Endothelial cell of umbilical vein (primary cell): ENCODE results near the gene MTERF1. TPM values are rescaled to one million over a fixed set of nuclear protein-coding genes. Genes with fewer than 3 reads are reported as not detected.

Source experiments
- BruUV-seq: library from RNA; stranded (reverse); fragments of 400-500 nt; replicated peaks from 2 replicates; lab custom pipeline; 2021; lab: Mats Ljungman, UMichigan
- CTCF ChIA-PET: fragments of 300-600, 350-600 bp; sonication (Branson Sonifier 250); formaldehyde crosslinking; loops from one replicate; lab custom pipeline; 2021; ENCODE audit warnings: antibody characterized with exemption, inconsistent platforms; lab: Charles Lee
- POLR2A ChIA-PET: fragments of 300-600, 350-600 bp; sonication (Branson Sonifier 250); formaldehyde crosslinking; loops from one replicate; lab custom pipeline; 2021; ENCODE audit warnings: antibody characterized with exemption, inconsistent platforms; lab: Charles Lee
- DNase-seq: peaks from one replicate; pipeline ENCODE4 v3.0.0-alpha.2; 2011; ENCODE audit warnings: low read depth, low spot score
- FAIRE-seq: peaks from 2 replicates; lab custom pipeline; 2011; peaks lifted over from hg19 to GRCh38; lab: Jason Lieb, UNC
- H2AFZ ChIP-seq: 2 replicates; pipeline ENCODE4 v1.6.0; 2012; ENCODE audit warnings: low read depth, low read length, control low read depth, inconsistent platforms
- H3K27ac ChIP-seq: 2 replicates; pipeline ENCODE4 v1.5.1; 2011; ENCODE audit warnings: low read depth, mild to moderate bottlenecking, control low read depth, low read length, moderate library complexity; ENCODE audit not compliant: insufficient read depth
- H3K27me3 ChIP-seq, 2 experiments: 2 replicates each; pipeline versions ENCODE4 v1.6.0 to v1.6.1; 2011; ENCODE audit warnings: low read length in 2 of 2, mixed read lengths in 1 of 2; ENCODE audit not compliant: control insufficient read depth in 2 of 2, insufficient read depth in 2 of 2
- H3K36me3 ChIP-seq, 2 experiments: 2 replicates in 1 of 2; 3 replicates in 1 of 2; pipeline ENCODE4 v1.5.1; 2011; ENCODE audit warnings: low read length in 2 of 2, mild to moderate bottlenecking in 1 of 2, moderate library complexity in 1 of 2; ENCODE audit not compliant: control insufficient read depth in 2 of 2, insufficient read depth in 2 of 2; ENCODE audit errors: extremely low read depth in 1 of 2
- H3K4me1 ChIP-seq: 3 replicates; pipeline ENCODE4 v1.5.1; 2011; ENCODE audit warnings: mild to moderate bottlenecking, low read length; ENCODE audit not compliant: control insufficient read depth, insufficient read depth; ENCODE audit errors: extremely low read depth
- H3K4me2 ChIP-seq: 2 replicates; pipeline ENCODE4 v1.6.1; 2011; ENCODE audit warnings: low read length, control low read depth, mixed read lengths; ENCODE audit not compliant: insufficient read depth
- H3K4me3 ChIP-seq, 3 experiments: fragments of 200-600 bp in 1 of 3; sonication (generic), shearing (Covaris generic) in 1 of 3; replicated peaks in 1 of 3; 2 replicates each; pipeline ENCODE4 v1.5.1; 2011 to 2016; ENCODE audit warnings: control low read depth in 3 of 3, low read length in 3 of 3, mild to moderate bottlenecking in 2 of 3, inconsistent platforms in 1 of 3, low read depth in 1 of 3, moderate library complexity in 1 of 3; ENCODE audit not compliant: insufficient read depth in 1 of 3
- H3K79me2 ChIP-seq: 2 replicates; pipeline ENCODE4 v1.6.0; 2012; ENCODE audit warnings: low read length, inconsistent platforms; ENCODE audit not compliant: control insufficient read depth, insufficient read depth
- H3K9ac ChIP-seq: replicated peaks from 2 replicates; pipeline ENCODE3; 2011; ENCODE audit warnings: low read length, control low read depth; ENCODE audit not compliant: insufficient read depth; ENCODE audit errors: extremely low read depth
- H3K9me1 ChIP-seq: replicated peaks from 3 replicates; pipeline ENCODE4 v1.6.0; 2011; ENCODE audit warnings: mild to moderate bottlenecking, low read length; ENCODE audit not compliant: control insufficient read depth, insufficient read depth; ENCODE audit errors: extremely low read depth
- H3K9me3 ChIP-seq: replicated peaks from 2 replicates; pipeline ENCODE4 v1.5.1; 2012; ENCODE audit warnings: low read length, inconsistent platforms; ENCODE audit not compliant: control insufficient read depth, insufficient read depth
- H4K20me1 ChIP-seq: replicated peaks from 2 replicates; pipeline ENCODE3; 2011; ENCODE audit warnings: mild to moderate bottlenecking, low read length; ENCODE audit not compliant: control insufficient read depth, insufficient read depth; ENCODE audit errors: extremely low read depth
- EZH2 ChIP-seq: IDR thresholded peaks from 2 replicates; pipeline ENCODE4 v1.6.1; 2012; ENCODE audit warnings: borderline replicate concordance, low read depth, mild to moderate bottlenecking, moderate library complexity, low read length, inconsistent platforms; ENCODE audit not compliant: severe bottlenecking
- FOS ChIP-seq: IDR thresholded peaks from 2 replicates; pipeline ENCODE4 v1.6.1; 2011; ENCODE audit warnings: mild to moderate bottlenecking, low read length, moderate library complexity, borderline replicate concordance; ENCODE audit not compliant: insufficient read depth
- GATA2 ChIP-seq: IDR thresholded peaks from 2 replicates; pipeline ENCODE4 v1.7.0; 2011; ENCODE audit warnings: low read depth, mild to moderate bottlenecking, moderate library complexity, mixed read lengths, low read length; ENCODE audit not compliant: insufficient read length, insufficient read depth
- JUN ChIP-seq: IDR thresholded peaks from 2 replicates; pipeline ENCODE4 v1.6.1; 2011; ENCODE audit warnings: borderline replicate concordance, low read depth; ENCODE audit not compliant: insufficient read length, insufficient read depth
- MAX ChIP-seq: IDR thresholded peaks from 2 replicates; pipeline ENCODE4 v1.6.1; 2011; ENCODE audit not compliant: insufficient read depth, insufficient read length
- MYC ChIP-seq: IDR thresholded peaks from one replicate; pipeline ENCODE4 v1.6.1; 2011; ENCODE audit warnings: mild to moderate bottlenecking, low read depth, low read length
- POLR2A ChIP-seq: IDR thresholded peaks from 2 replicates; pipeline ENCODE4 v1.6.1; 2012; ENCODE audit warnings: low read depth, mild to moderate bottlenecking, control low read depth, low read length
- POLR2AphosphoS5 ChIP-seq: IDR thresholded peaks from 2 replicates; pipeline ENCODE4 v1.6.1; 2012; ENCODE audit warnings: low read depth, mild to moderate bottlenecking, control low read depth, low read length, moderate library complexity; ENCODE audit not compliant: insufficient read depth
- dilution Hi-C: fragments of 300-500 bp; cut with MboI; formaldehyde crosslinking; loops from one replicate; pipeline ENCODE4 v1.15.0; 2019; ENCODE audit warnings: low sequenced_read_pairs; ENCODE audit not compliant: extremely low pct_ligation_motif_present
- intact Hi-C: fragments of 100-400 bp; cut with micrococcal nuclease; formaldehyde crosslinking; loops from one replicate; pipeline ENCODE4 v1.10.0; 2022
- polyA plus RNA-seq, 4 experiments: library from polyadenylated mRNA; depleted of rRNA in 3 of 4; stranded (reverse) in 3 of 4; unstranded in 1 of 4; fragments of >200 nt; gene quantifications; 2 replicates each; pipeline versions ENCODE4 v1.2.1 to v1.2.3, GENCODE V29; 2011 to 2012; ENCODE audit warnings: missing spikeins in 1 of 4
- total RNA-seq: library from RNA; stranded (reverse); gene quantifications from 2 replicates; pipeline ENCODE4 v1.2.3, GENCODE V29; 2021
- TF ChIP-seq, protein P1 (sequence below), 2 donors: IDR thresholded peaks; 1 replicate in 1 of 2; 2 replicates in 1 of 2; pipeline ENCODE4 v1.5.1; 2011; ENCODE audit warnings: low read length in 2 of 2, mild to moderate bottlenecking in 2 of 2, moderate library complexity in 2 of 2, control low read depth in 1 of 2, inconsistent platforms in 1 of 2, low read depth in 1 of 2; ENCODE audit not compliant: insufficient read depth in 1 of 2; ENCODE audit errors: extremely low read depth in 1 of 2

MTERF1 gene
- total and polyA plus RNA-seq, 2 donors (not counting 3 experiments of a cell fraction or from before 2014, with no cell fraction given), result 3.1 to 10.2 TPM

DNA sequence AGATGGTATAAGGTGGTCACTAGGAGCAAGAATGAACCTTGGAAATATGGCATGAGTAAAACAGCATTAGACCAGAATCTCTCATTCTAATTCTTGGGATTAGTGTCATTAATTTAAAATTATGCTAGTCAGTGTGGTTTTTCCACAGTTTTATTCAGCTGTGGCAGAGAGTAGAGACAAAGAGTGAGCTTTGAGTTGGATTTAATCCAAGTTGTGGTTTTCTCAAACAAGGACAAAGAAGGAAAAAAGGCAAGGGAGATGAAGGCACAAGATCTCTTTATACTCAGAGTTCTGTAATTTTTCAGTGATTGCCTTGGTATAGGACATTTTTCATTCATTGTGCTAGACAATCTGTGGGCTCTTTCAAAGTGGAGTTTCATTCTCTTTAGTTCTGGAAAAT is 32.0 kb upstream of the MTERF1 start:
- no peak overlapping the region for H3K9ac ChIP-seq
- POLR2A ChIA-PET, result no interaction called here

DNA sequence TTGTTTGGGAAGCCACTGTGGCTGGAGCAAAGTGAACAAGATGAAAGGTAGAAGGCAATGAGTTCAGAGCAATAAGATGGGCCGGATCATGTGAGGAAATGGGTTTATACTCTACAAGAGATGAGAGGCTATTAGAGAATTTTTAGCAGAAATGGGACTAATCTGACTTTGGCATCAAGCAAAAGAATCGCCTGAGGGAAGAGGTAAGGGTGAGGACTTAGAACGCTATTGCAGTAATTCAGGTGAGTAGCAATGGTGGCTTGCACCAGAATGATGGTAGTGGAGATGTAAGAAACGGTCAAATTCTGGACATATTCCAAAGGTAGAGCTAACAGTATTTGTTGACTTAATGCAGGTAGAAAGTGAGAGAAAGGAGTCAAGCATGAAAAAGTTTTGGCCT is 30.6 kb upstream of the MTERF1 start:
- TF ChIP-seq MYC (no peak), MAX (no peak), POLR2A (no peak), GATA2 (no peak), JUN (no peak), FOS (no peak), EZH2 (no peak), POLR2AphosphoS5 (no peak)
- TF ChIP-seq, protein P1, sequence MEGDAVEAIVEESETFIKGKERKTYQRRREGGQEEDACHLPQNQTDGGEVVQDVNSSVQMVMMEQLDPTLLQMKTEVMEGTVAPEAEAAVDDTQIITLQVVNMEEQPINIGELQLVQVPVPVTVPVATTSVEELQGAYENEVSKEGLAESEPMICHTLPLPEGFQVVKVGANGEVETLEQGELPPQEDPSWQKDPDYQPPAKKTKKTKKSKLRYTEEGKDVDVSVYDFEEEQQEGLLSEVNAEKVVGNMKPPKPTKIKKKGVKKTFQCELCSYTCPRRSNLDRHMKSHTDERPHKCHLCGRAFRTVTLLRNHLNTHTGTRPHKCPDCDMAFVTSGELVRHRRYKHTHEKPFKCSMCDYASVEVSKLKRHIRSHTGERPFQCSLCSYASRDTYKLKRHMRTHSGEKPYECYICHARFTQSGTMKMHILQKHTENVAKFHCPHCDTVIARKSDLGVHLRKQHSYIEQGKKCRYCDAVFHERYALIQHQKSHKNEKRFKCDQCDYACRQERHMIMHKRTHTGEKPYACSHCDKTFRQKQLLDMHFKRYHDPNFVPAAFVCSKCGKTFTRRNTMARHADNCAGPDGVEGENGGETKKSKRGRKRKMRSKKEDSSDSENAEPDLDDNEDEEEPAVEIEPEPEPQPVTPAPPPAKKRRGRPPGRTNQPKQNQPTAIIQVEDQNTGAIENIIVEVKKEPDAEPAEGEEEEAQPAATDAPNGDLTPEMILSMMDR (IDR thresholded peaks at IDR 0.05; ENCODE audit: extremely low read depth in 1 of 2, insufficient read depth in 1 of 2, low read depth in 1 of 2, low read length in 2 of 2), result no peak
- H2AFZ ChIP-seq, result no peak overlapping the region
- no peaks in the 10 kb centered on the region for H4K20me1 ChIP-seq
- H3K4me3 ChIP-seq, result no peak overlapping the region
- CTCF ChIA-PET, result no interaction called here
- DNase-seq (no peak), FAIRE-seq (no peak)
- dilution Hi-C loops (no loop called here), intact Hi-C loops (no loop called here)
- no peaks in the 10 kb centered on the region for H3K9me3 ChIP-seq
- H3K27me3 ChIP-seq, result peaks cover 0 to 3% of the 10 kb centered on the region in 2 experiments
- H3K4me2 ChIP-seq, result no peak overlapping the region
- H3K27ac ChIP-seq, result no peak overlapping the region
- no peaks in the 10 kb centered on the region for H3K9me1 ChIP-seq
- H3K4me1 ChIP-seq, result no peaks in the 10 kb centered on the region
- no peaks in the 10 kb centered on the region for H3K36me3 ChIP-seq
- POLR2A ChIA-PET, result no interaction called here
- no peak overlapping the region for H3K9ac ChIP-seq
- no TSS peak for BruUV-seq
- no peaks in the 10 kb centered on the region for H3K79me2 ChIP-seq

More for the DNA sequence above, 32.0 kb upstream of the MTERF1 start:
- H3K4me2 ChIP-seq, result no peak overlapping the region
- TF ChIP-seq POLR2A, result no peak
- no peak for TF ChIP-seq FOS
- no peak for TF ChIP-seq MAX
- no peak for TF ChIP-seq MYC
- TF ChIP-seq JUN, result no peak
- TF ChIP-seq GATA2, result no peak
- TF ChIP-seq POLR2AphosphoS5, result no peak
- no peak for TF ChIP-seq EZH2
- DNase-seq (peak; percentile 3), FAIRE-seq (no peak)
- H3K9me1 ChIP-seq, result no peaks in the 10 kb centered on the region
- H3K79me2 ChIP-seq, result no peaks in the 10 kb centered on the region
- dilution Hi-C loops, result no loop called here
- H3K36me3 ChIP-seq, result no peaks in the 10 kb centered on the region
- H4K20me1 ChIP-seq, result no peaks in the 10 kb centered on the region
- no peak overlapping the region for H3K4me3 ChIP-seq
- CTCF ChIA-PET, result no interaction called here
- no TSS peak for BruUV-seq
- no peak overlapping the region for H2AFZ ChIP-seq
- H3K27me3 ChIP-seq, result peaks cover 2 to 3% of the 10 kb centered on the region in 2 experiments
- H3K27ac ChIP-seq, result no peak overlapping the region
- H3K9me3 ChIP-seq, result no peaks in the 10 kb centered on the region
- no peaks in the 10 kb centered on the region for H3K4me1 ChIP-seq
- intact Hi-C loops, result no loop called here
